GM06990 (cell line): ENCODE results near the gene CRIM1.

Experiments used
- DNase-seq: peaks from one replicate; pipeline ENCODE4 v3.0.0-alpha.2; 2011; ENCODE audit not compliant: insufficient read length; ENCODE audit errors: extremely low read depth
- H3K27me3 ChIP-seq: replicated peaks from 2 replicates; pipeline ENCODE4 v1.6.0; 2011; ENCODE audit warnings: low read length; ENCODE audit not compliant: control insufficient read depth, insufficient read depth
- H3K36me3 ChIP-seq: 2 replicates; pipeline ENCODE4 v1.5.1; 2011; ENCODE audit warnings: low read length; ENCODE audit not compliant: control insufficient read depth, insufficient read depth
- H3K4me3 ChIP-seq: replicated peaks from 2 replicates; pipeline ENCODE4 v1.5.1; 2011; ENCODE audit warnings: low read depth, mild to moderate bottlenecking, control low read depth, low read length
- CTCF ChIP-seq: IDR thresholded peaks from 2 replicates; pipeline ENCODE4 v1.5.1; 2011; ENCODE audit warnings: low read length, control low read depth, mild to moderate bottlenecking, inconsistent platforms; ENCODE audit not compliant: insufficient read depth, poor library complexity, severe bottlenecking

Gene CRIM1

GRCh38 chr2:36455788-36456187 is 100.2 kb downstream of the CRIM1 start:
- Histone ChIP-seq H3K36me3 (no peaks in the 10 kb centered on the region), H3K27me3 (no peaks in the 10 kb centered on the region), H3K4me3 (no peak overlapping the region)
- no peak for TF ChIP-seq CTCF
- no peak for DNase-seq

- Histone ChIP-seq H3K27me3 (no peaks in the 10 kb centered on the region), H3K36me3 (no peaks in the 10 kb centered on the region), H3K4me3 (no peak overlapping the region)
- TF ChIP-seq CTCF: no peak
- DNase-seq: no peak
Measured at GRCh38 chr2:36456227-36457175, 100.9 kb downstream of the CRIM1 start.

- no peak for TF ChIP-seq CTCF
- Histone ChIP-seq H3K4me3 (no peak overlapping the region), H3K27me3 (no peaks in the 10 kb centered on the region), H3K36me3 (no peaks in the 10 kb centered on the region)
- DNase-seq: no peak
Measured at GRCh38 chr2:36458106-36458505, 102.5 kb downstream of the CRIM1 start.

GRCh38 chr2:36459725-36460137 is 104.2 kb downstream of the CRIM1 start:
- Histone ChIP-seq H3K4me3 (no peak overlapping the region), H3K27me3 (no peaks in the 10 kb centered on the region), H3K36me3 (no peaks in the 10 kb centered on the region)
- peak; percentile 28 for TF ChIP-seq CTCF
- DNase-seq: no peak

- no peak for DNase-seq
- Histone ChIP-seq H3K4me3 (no peak overlapping the region), H3K36me3 (no peaks in the 10 kb centered on the region), H3K27me3 (no peaks in the 10 kb centered on the region)
- TF ChIP-seq CTCF: no peak
Measured at GRCh38 chr2:36461039-36461681, 105.6 kb downstream of the CRIM1 start.
